ENCODE measurements around the gene S100A11. TPM values are rescaled to one million over a fixed set of nuclear protein-coding genes. Genes with fewer than 3 reads are reported as not detected.

The S100A11 gene
- total RNA-seq, 1 experiment from 2014 or later = 658 TPM

- no peak for DNase-seq (ENCODE audit: low spot score)
Measured at GRCh38 chr1:152039461-152039860, 2.7 kb upstream of the S100A11 start.

- DNase-seq (ENCODE audit: low spot score) = no peak
Measured at GRCh38 chr1:152038871-152039270, 2.1 kb upstream of the S100A11 start.

GRCh38 chr1:152035539-152036266 lies 1.1 kb downstream of the S100A11 start:
- DNase-seq (ENCODE audit: low spot score) = peak; percentile 49

- peak; percentile 93 for DNase-seq (ENCODE audit: low spot score)
Measured at GRCh38 chr1:152034654-152035538, 1.9 kb downstream of the S100A11 start.

GRCh38 chr1:152034324-152034653 lies 2.5 kb downstream of the S100A11 start:
- DNase-seq (ENCODE audit: low spot score) = no peak

GRCh38 chr1:152029929-152030211 lies 6.9 kb downstream of the S100A11 start:
- DNase-seq (ENCODE audit: low spot score) = no peak

- no peak for DNase-seq (ENCODE audit: low spot score)
Measured at GRCh38 chr1:152029144-152029928, 7.5 kb downstream of the S100A11 start.

- peak; percentile 57 for DNase-seq (ENCODE audit: low spot score)
Measured at GRCh38 chr1:152026895-152027294, 9.9 kb downstream of the S100A11 start.

- no peak for DNase-seq (ENCODE audit: low spot score)
Measured at GRCh38 chr1:152024223-152024622, 12.6 kb downstream of the S100A11 start.

- no peak for DNase-seq (ENCODE audit: low spot score)
Measured at GRCh38 chr1:152023221-152023620, 13.6 kb downstream of the S100A11 start.

- no peak for DNase-seq (ENCODE audit: low spot score)
Measured at GRCh38 chr1:152022474-152022873, 14.3 kb downstream of the S100A11 start.

GRCh38 chr1:152021569-152021968 lies 15.2 kb downstream of the S100A11 start:
- no peak for DNase-seq (ENCODE audit: low spot score)

- no peak for DNase-seq (ENCODE audit: low spot score)
Measured at GRCh38 chr1:152020849-152021248, 16.0 kb downstream of the S100A11 start.

GRCh38 chr1:152018537-152018936 lies 18.3 kb downstream of the S100A11 start:
- no peak for DNase-seq (ENCODE audit: low spot score)

GRCh38 chr1:152015766-152016165 lies 21.0 kb downstream of the S100A11 start:
- DNase-seq (ENCODE audit: low spot score) = no peak

- no peak for DNase-seq (ENCODE audit: low spot score)
Measured at GRCh38 chr1:152014943-152015342, 21.9 kb downstream of the S100A11 start.

GRCh38 chr1:152013664-152014237 lies 23.1 kb downstream of the S100A11 start:
- DNase-seq (ENCODE audit: low spot score) = peak; percentile 58

GRCh38 chr1:152009691-152010090 lies 27.1 kb downstream of the S100A11 start:
- DNase-seq (ENCODE audit: low spot score) = no peak

- DNase-seq (ENCODE audit: low spot score) = no peak
Measured at GRCh38 chr1:152007047-152007446, 29.8 kb downstream of the S100A11 start.

GRCh38 chr1:152005360-152005912 lies 31.4 kb downstream of the S100A11 start:
- no peak for DNase-seq (ENCODE audit: low spot score)

GRCh38 chr1:152003846-152004442 lies 32.9 kb downstream of the S100A11 start:
- no peak for DNase-seq (ENCODE audit: low spot score)

All from A172 (cell line).